K562 (cell line): ENCODE measurements around the gene SHC1. TPM values are rescaled to one million over a fixed set of nuclear protein-coding genes. Genes with fewer than 3 reads are reported as not detected.

Experiments used
- ATAC-seq: fragments of 200-7000 bp; cut with Tn5 transposase; 3 replicates; pipeline ENCODE4 v1.9.1; 2020; ENCODE audit warnings: moderate library complexity
- BruUV-seq: library from RNA; stranded (reverse); fragments of 400-500 nt; replicated peaks from 2 replicates; lab custom pipeline; 2021; lab: Mats Ljungman, UMichigan
- CTCF ChIA-PET: fragments of 300-600 bp; formaldehyde crosslinking; extraction: SDS; loops from one replicate; lab custom pipeline; 2021; ENCODE audit warnings: low intra/inter-chr PET ratio; lab: Yijun Ruan, JAX
- POLR2A ChIA-PET: fragments of 300-600, 350-650 bp; sonication (Branson Sonifier 250); formaldehyde crosslinking; extraction: SDS; loops from one replicate; lab custom pipeline; 2021; ENCODE audit warnings: antibody characterized with exemption, inconsistent platforms; lab: Yijun Ruan, JAX
- DNase-seq, 4 experiments: peaks; one replicate each; pipeline versions ENCODE4 v3.0.0 to v3.0.0-alpha.2; 2011 to 2018; ENCODE audit warnings: low spot score in 3 of 4, mixed read lengths in 3 of 4; ENCODE audit errors: extremely low read depth in 1 of 4
- FAIRE-seq: peaks from 2 replicates; lab custom pipeline; 2011; peaks lifted over from hg19 to GRCh38; lab: Jason Lieb, UNC
- H2AFZ ChIP-seq: 2 replicates; pipeline ENCODE4 v1.6.0; 2011; ENCODE audit warnings: low read depth, low read length, control low read depth, inconsistent platforms
- H3K27ac ChIP-seq: fragments of 200-600 bp; 3 replicates; pipeline ENCODE4 v1.8.0; 2011; ENCODE audit warnings: low read depth, mild to moderate bottlenecking, control low read depth, inconsistent platforms, low read length, moderate library complexity, mixed read lengths; ENCODE audit errors: extremely low read depth
- H3K27me3 ChIP-seq, 2 experiments: fragments of 300-600 bp in 1 of 2; 2 replicates in 1 of 2; 3 replicates in 1 of 2; pipeline versions ENCODE4 v1.6.0 to v1.8.0; 2011; ENCODE audit warnings: inconsistent platforms in 2 of 2, low read length in 2 of 2, mild to moderate bottlenecking in 1 of 2, mixed read lengths in 1 of 2, moderate library complexity in 1 of 2; ENCODE audit not compliant: control insufficient read depth in 2 of 2, insufficient read depth in 2 of 2
- H3K36me3 ChIP-seq: fragments of 300-600 bp; 3 replicates; pipeline ENCODE4 v1.8.0; 2011; ENCODE audit warnings: mild to moderate bottlenecking, low read length, inconsistent platforms; ENCODE audit not compliant: control insufficient read depth, insufficient read depth
- H3K4me1 ChIP-seq, 2 experiments: fragments of 200-600 bp in 1 of 2; replicated peaks in 1 of 2; 2 replicates in 1 of 2; 3 replicates in 1 of 2; pipeline versions ENCODE4 v1.5.1 to v1.8.0; 2011; ENCODE audit warnings: inconsistent platforms in 2 of 2, low read length in 2 of 2, mild to moderate bottlenecking in 1 of 2, mixed read lengths in 1 of 2, moderate library complexity in 1 of 2; ENCODE audit not compliant: control insufficient read depth in 2 of 2, insufficient read depth in 2 of 2
- H3K4me2 ChIP-seq: 2 replicates; pipeline ENCODE4 v1.6.1; 2011; ENCODE audit warnings: low read length, control low read depth, inconsistent platforms, mixed read lengths; ENCODE audit not compliant: insufficient read depth
- H3K4me3 ChIP-seq: fragments of 200-600 bp; sonication (generic), shearing (Covaris generic); 2 replicates; pipeline ENCODE4 v1.5.1; 2016; ENCODE audit warnings: control low read depth, inconsistent platforms
- H3K79me2 ChIP-seq: fragments of 200-600 bp; 3 replicates; pipeline ENCODE4 v1.8.0; 2011; ENCODE audit warnings: low read length, inconsistent platforms; ENCODE audit not compliant: control insufficient read depth, insufficient read depth
- H3K9ac ChIP-seq, 2 experiments: 2 replicates each; pipeline versions ENCODE4 v1.6.0 to v1.6.1; 2011; ENCODE audit warnings: low read depth in 2 of 2, low read length in 2 of 2, control low read depth in 1 of 2, inconsistent platforms in 1 of 2, mild to moderate bottlenecking in 1 of 2, mixed read lengths in 1 of 2; ENCODE audit not compliant: insufficient read depth in 1 of 2
- H3K9me1 ChIP-seq: one replicate; pipeline ENCODE4 v1.6.0; 2011; ENCODE audit warnings: inconsistent platforms, mild to moderate bottlenecking, low read length, moderate library complexity; ENCODE audit not compliant: control insufficient read depth, insufficient read depth
- H3K9me3 ChIP-seq: replicated peaks from 2 replicates; pipeline ENCODE4 v1.5.1; 2011; ENCODE audit warnings: low read depth, low read length, inconsistent platforms; ENCODE audit not compliant: control insufficient read depth, insufficient read depth
- H4K20me1 ChIP-seq: replicated peaks from 2 replicates; pipeline ENCODE4 v1.6.1; 2011; ENCODE audit warnings: low read length, inconsistent platforms, mixed read lengths; ENCODE audit not compliant: control insufficient read depth, insufficient read depth
- CXXC5 ChIP-seq: fragments of 250-450 bp; sonication (Bioruptor Pico); IDR thresholded peaks from 2 replicates; pipeline ENCODE4 v1.8.0; 2022; ENCODE audit warnings: inconsistent platforms, mild to moderate bottlenecking, moderate library complexity
- OTX1 ChIP-seq: fragments of 450-650 bp; formaldehyde crosslinking; IDR thresholded peaks from 2 replicates; pipeline ENCODE4 v1.4.0; 2022; ENCODE audit warnings: mild to moderate bottlenecking
- WGBS: fragments of 100-300 bp; shearing (Covaris generic); methylation state at CpG from one replicate; pipeline ENCODE4 v1.1.6; 2016; ENCODE audit warnings: low coverage, mixed read lengths; ENCODE audit not compliant: insufficient coverage; ENCODE audit errors: missing lambda C conversion rate; 5-methylcytosine and 5-hydroxymethylcytosine counted together
- in situ Hi-C: fragments of 300-500 bp; cut with MboI; formaldehyde crosslinking; loops from 4 replicates; pipeline ENCODE4 v1.15.0; 2018; ENCODE audit warnings: inconsistent platforms, mixed read lengths
- intact Hi-C: fragments of 100-400 bp; cut with micrococcal nuclease; formaldehyde crosslinking; loops from 2 replicates; pipeline ENCODE4 v1.14.2; 2022
- polyA plus RNA-seq, 8 experiments: library from polyadenylated mRNA; depleted of rRNA in 4 of 8; stranded (reverse) in 5 of 8; unstranded in 3 of 8; fragments of >200 nt; fragmentation: Nextera tagmentation in 2 of 8; fragmentation: Illumina TruSeq in 1 of 8; extraction: Ambion mirVana in 2 of 8; extraction: Trizol in 1 of 8; gene quantifications; 2 replicates each; pipeline versions ENCODE4 v1.2.1 to v1.2.3, GENCODE V29; 2011 to 2014; ENCODE audit warnings: inconsistent platforms in 1 of 8, missing spikeins in 1 of 8
- total RNA-seq, 7 experiments: library from RNA; depleted of rRNA in 6 of 7; stranded (reverse); fragments of >200 nt in 6 of 7; fragmentation: Illumina TruSeq in 2 of 7; extraction: Trizol in 2 of 7; gene quantifications; 2 replicates each; pipeline versions ENCODE4 v1.2.1 to v1.2.3, GENCODE V29; 2011 to 2021; ENCODE audit warnings: low replicate concordance in 1 of 7
- TF ChIP-seq, protein P1 (sequence below): fragments of 450-650 bp; formaldehyde crosslinking; IDR thresholded peaks from 2 replicates; pipeline ENCODE4 v1.4.0; 2022; ENCODE audit warnings: missing genetic modification characterization

SHC1 gene
- total and polyA plus RNA-seq, 9 of the 15 experiments (the other 6 are each of a cell fraction or from before 2014, with no cell fraction given) = 4.1 to 113 (median 51.9) TPM

DNA sequence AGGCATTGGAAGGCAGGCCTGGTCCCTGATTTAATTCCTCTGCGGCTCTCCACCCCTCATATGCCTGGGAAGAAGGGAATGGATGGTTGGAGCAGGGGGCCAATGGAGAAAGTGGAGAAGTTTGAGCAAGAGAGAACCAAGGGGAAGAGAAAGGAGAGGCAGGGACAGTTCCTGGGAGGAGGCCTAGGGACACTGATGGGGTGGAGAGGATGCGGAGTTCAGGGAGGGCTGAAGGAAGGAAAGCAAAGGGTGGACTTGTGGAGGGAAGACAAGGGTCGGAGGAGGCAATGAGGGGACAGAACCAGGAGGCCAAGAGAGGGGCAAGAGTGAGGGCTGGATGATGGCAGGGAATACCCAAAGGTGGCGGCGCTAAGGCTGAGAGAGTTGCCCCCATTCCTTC, 39.2 kb upstream of the SHC1 start:
- TF ChIP-seq OTX1 (CRISPR knock-in tag) = 0 out of 2 replicates have a peak, but pooled peaks have one; percentile 10
- TF ChIP-seq CXXC5 (CRISPR knock-in tag) = no peak
- TF ChIP-seq, protein P1, sequence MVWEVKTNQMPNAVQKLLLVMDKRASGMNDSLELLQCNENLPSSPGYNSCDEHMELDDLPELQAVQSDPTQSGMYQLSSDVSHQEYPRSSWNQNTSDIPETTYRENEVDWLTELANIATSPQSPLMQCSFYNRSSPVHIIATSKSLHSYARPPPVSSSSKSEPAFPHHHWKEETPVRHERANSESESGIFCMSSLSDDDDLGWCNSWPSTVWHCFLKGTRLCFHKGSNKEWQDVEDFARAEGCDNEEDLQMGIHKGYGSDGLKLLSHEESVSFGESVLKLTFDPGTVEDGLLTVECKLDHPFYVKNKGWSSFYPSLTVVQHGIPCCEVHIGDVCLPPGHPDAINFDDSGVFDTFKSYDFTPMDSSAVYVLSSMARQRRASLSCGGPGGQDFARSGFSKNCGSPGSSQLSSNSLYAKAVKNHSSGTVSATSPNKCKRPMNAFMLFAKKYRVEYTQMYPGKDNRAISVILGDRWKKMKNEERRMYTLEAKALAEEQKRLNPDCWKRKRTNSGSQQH (CRISPR knock-in tag) = 0 out of 2 replicates have a peak, but pooled peaks have one; percentile 18
- H3K36me3 ChIP-seq = peaks cover 73% of the 10 kb centered on the region; the same call in 2 of the 3 replicates
- H3K4me1 ChIP-seq = peaks cover 86 to 87% of the 10 kb centered on the region in 2 experiments
- no peak overlapping the region; the same call in 2 of the 3 replicates for H3K27ac ChIP-seq
- H3K79me2 ChIP-seq = peaks cover 89% of the 10 kb centered on the region
- ChIA-PET POLR2A (interaction anchor here (0.7 kb wide), 1 partner anchor 9 kb away, joined by 5 read pairs; no protein-coding TSS in a partner anchor), CTCF (no interaction called here)
- no peaks in the 10 kb centered on the region for H3K27me3 ChIP-seq
- H3K4me2 ChIP-seq = no peak overlapping the region
- H3K9ac ChIP-seq = peak overlapping the region in 1 of 2 experiments; percentile 78; a peak in 1 of 4 replicates
- in situ Hi-C loops = no loop called here
- no peak overlapping the region for H2AFZ ChIP-seq
- ATAC-seq (no peak), DNase-seq (no peak), FAIRE-seq (no peak)
- no peaks in the 10 kb centered on the region for H3K9me1 ChIP-seq
- BruUV-seq = no TSS peak
- H4K20me1 ChIP-seq = peaks cover 3% of the 10 kb centered on the region
- intact Hi-C loops = no loop called here
- H3K9me3 ChIP-seq = no peaks in the 10 kb centered on the region
- H3K4me3 ChIP-seq = no peak overlapping the region
- 89% methylated on average over 5 of the region's 5 CpGs for WGBS
